ENCODE results near the gene LINGO1.

LINGO1 gene

DNA sequence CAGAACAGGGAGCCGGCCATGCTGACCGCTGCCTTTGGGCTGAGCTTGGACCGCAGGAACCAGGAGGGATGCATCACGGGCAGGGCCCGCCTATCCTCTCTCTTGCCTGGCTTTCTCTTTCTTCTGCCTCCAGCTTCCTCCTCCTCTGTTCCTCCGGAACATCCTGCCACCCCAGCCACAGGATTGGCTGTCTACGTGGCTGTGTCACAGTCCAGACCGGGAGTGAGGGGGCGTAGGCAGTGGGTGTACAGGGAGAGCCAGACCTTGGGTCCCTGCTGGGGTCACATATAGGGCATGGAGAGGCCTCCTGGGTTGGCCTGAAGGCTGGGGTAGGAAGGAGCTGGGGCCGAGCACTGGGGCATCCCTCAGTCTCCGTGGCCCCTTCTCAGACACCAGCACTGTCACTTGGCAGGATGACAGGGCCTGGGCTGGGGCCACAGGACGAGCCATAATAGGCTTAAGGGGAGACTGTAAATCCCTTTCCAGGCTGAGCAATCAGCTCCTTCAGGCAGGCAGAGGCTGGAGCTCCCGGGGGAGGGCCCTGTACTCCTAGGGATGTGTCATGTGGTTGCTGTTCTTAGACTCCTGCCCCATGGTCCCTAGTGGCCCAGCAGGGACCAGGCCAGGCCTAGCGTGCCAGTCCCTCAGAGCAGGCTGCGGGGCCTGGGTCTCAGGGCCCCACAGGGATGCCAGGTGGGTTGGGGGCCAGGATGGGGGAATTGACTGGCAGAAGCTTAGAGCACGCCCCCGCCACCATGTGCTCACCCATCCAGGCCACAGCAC lies 25.4 kb downstream of the LINGO1 start:
- DNase-seq (ENCODE audit: low spot score): no peak
- TF ChIP-seq, protein P1, sequence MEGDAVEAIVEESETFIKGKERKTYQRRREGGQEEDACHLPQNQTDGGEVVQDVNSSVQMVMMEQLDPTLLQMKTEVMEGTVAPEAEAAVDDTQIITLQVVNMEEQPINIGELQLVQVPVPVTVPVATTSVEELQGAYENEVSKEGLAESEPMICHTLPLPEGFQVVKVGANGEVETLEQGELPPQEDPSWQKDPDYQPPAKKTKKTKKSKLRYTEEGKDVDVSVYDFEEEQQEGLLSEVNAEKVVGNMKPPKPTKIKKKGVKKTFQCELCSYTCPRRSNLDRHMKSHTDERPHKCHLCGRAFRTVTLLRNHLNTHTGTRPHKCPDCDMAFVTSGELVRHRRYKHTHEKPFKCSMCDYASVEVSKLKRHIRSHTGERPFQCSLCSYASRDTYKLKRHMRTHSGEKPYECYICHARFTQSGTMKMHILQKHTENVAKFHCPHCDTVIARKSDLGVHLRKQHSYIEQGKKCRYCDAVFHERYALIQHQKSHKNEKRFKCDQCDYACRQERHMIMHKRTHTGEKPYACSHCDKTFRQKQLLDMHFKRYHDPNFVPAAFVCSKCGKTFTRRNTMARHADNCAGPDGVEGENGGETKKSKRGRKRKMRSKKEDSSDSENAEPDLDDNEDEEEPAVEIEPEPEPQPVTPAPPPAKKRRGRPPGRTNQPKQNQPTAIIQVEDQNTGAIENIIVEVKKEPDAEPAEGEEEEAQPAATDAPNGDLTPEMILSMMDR (IDR thresholded peaks at IDR 0.05; ENCODE audit: extremely low read depth, insufficient read depth, missing control alignments): no peak
- in situ Hi-C loops (cut with MboI; ENCODE audit: low pct_unique_long_range_greater_than_20kb, low sequenced_read_pairs, unreplicated experiment): no loop called here

- TF ChIP-seq, protein P1 (IDR thresholded peaks at IDR 0.05; ENCODE audit: extremely low read depth, insufficient read depth, missing control alignments): no peak
- in situ Hi-C loops (cut with MboI; ENCODE audit: low pct_unique_long_range_greater_than_20kb, low sequenced_read_pairs, unreplicated experiment): no loop called here
- no peak for DNase-seq (ENCODE audit: low spot score)
These were observed 26.3 kb downstream of the LINGO1 start for GRCh38 chr15:77606142-77607034.

DNA sequence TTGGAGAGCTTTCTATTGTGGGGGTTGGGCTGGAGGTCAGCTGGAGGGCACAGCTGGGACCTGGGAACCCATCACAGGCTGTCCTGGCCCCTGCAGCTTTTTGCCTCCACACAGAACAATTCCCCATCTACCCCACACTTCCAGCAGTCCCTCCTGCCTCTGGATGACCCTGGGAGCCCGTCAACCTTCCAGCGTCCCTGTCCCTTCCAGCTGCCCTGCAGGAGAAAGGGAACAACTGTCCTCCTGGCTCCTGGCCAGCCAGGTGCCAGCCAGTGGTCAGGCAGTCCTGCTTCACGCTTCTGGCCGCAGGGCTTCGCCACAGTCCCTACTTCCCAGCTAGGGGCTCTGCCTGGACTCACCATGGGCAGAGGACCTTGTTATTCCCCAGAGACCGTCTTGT lies 27.2 kb downstream of the LINGO1 start:
- no peak for DNase-seq (ENCODE audit: low spot score)
- in situ Hi-C loops (cut with MboI; ENCODE audit: low pct_unique_long_range_greater_than_20kb, low sequenced_read_pairs, unreplicated experiment): no loop called here
- TF ChIP-seq, protein P1 (IDR thresholded peaks at IDR 0.05; ENCODE audit: extremely low read depth, insufficient read depth, missing control alignments): no peak

DNA sequence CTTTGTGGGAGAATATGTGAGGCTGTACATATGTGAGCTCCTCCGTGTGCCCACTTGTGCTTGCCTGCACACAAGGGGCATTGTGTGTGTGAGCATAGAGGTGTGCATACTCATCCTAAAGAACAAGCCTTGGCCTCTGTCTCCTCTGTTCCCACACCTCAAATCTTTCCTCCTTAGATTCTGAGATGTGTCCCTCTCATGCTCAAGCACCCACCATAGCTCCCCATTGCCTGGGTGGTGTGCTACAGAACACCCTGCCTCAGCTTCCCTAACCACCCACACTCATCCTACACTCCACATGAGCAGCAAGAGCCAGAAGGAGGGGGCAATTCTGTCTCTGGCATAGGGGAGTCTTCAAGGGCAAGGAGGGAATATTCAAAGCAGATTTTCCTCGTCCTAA lies 27.7 kb downstream of the LINGO1 start:
- TF ChIP-seq, protein P1 (IDR thresholded peaks at IDR 0.05; ENCODE audit: extremely low read depth, insufficient read depth, missing control alignments): no peak
- in situ Hi-C loops (cut with MboI; ENCODE audit: low pct_unique_long_range_greater_than_20kb, low sequenced_read_pairs, unreplicated experiment): no loop called here
- no peak for DNase-seq (ENCODE audit: low spot score)

GRCh38 chr15:77603611-77604336 lies 28.9 kb downstream of the LINGO1 start:
- TF ChIP-seq, protein P1 (IDR thresholded peaks at IDR 0.05; ENCODE audit: extremely low read depth, insufficient read depth, missing control alignments): no peak
- in situ Hi-C loops (cut with MboI; ENCODE audit: low pct_unique_long_range_greater_than_20kb, low sequenced_read_pairs, unreplicated experiment): no loop called here
- DNase-seq (ENCODE audit: low spot score): no peak

DNA sequence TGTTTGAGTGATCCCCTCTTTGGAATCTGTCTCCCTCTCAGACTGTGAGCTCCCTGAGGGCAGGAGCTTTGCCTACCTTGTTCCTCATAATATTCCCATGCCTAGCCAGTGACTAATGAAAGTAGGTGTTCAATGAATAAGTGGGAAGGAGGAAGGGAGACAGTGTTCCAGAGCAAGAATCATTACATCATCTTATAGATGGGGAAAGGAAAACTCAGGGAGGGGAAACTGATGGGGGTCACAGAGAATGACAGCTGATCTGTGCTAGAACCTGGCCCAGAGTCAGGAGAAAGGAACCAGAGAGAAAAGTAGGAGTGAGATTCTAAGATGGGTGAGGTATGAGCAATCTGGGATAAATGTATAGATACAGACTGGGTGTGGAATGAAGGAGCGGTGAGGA lies 29.9 kb downstream of the LINGO1 start:
- in situ Hi-C loops (cut with MboI; ENCODE audit: low pct_unique_long_range_greater_than_20kb, low sequenced_read_pairs, unreplicated experiment): no loop called here
- TF ChIP-seq, protein P1 (IDR thresholded peaks at IDR 0.05; ENCODE audit: extremely low read depth, insufficient read depth, missing control alignments): no peak
- DNase-seq (ENCODE audit: low spot score): no peak
